ENCODE data around the gene ZCCHC7. TPM values are rescaled to one million over a fixed set of nuclear protein-coding genes. Genes with fewer than 3 reads are reported as not detected.

Gene ZCCHC7
- total and polyA plus RNA-seq, 9 of the 15 experiments (the other 6 are each of a cell fraction or from before 2014, with no cell fraction given) = 34.1 to 68.9 (median 48.8) TPM

GRCh38 chr9:37220971-37221370 is 100.6 kb downstream of the ZCCHC7 start (continued):
- no peak for TF ChIP-seq MGA (IDR thresholded peaks at IDR 0.05)
- no peak for TF ChIP-seq ZEB2 (IDR thresholded peaks at IDR 0.05)
- no peak for TF ChIP-seq THRA (IDR thresholded peaks at IDR 0.05)
- no peak for TF ChIP-seq SMARCA4 (IDR thresholded peaks at IDR 0.05)
